Left ventricle myocardium inferior (tissue), 1 donor: ENCODE data around the gene DDIT3. TPM values are rescaled to one million over a fixed set of nuclear protein-coding genes. Genes with fewer than 3 reads are reported as not detected.
A peak's percentile ranks its signal among the peaks of the same experiment; 100 is the strongest.
"Not testable (repeated sequence)": the region's sequence is repeated elsewhere in the genome, so short reads cannot be mapped to it uniquely, and the experiment has no call there.

Experiments used
- DNase-seq: peaks from one replicate; pipeline ENCODE4 v3.0.0-alpha.2; 2020
- H3K27ac ChIP-seq: fragments of 200-600 bp; replicated peaks from 2 replicates; pipeline ENCODE4 v1.8.0; 2021
- H3K27me3 ChIP-seq: fragments of 200-600 bp; 2 replicates; pipeline ENCODE4 v1.8.0; 2021; ENCODE audit warnings: low read depth
- H3K36me3 ChIP-seq: fragments of 200-600 bp; 2 replicates; pipeline ENCODE4 v1.8.0; 2021
- H3K4me1 ChIP-seq: fragments of 200-600 bp; 2 replicates; pipeline ENCODE4 v1.8.0; 2021
- H3K4me3 ChIP-seq: fragments of 200-600 bp; 2 replicates; pipeline ENCODE4 v1.8.0; 2021; ENCODE audit warnings: mild to moderate bottlenecking, moderate library complexity
- H3K9me3 ChIP-seq: fragments of 200-600 bp; replicated peaks from 2 replicates; pipeline ENCODE4 v1.8.0; 2021
- intact Hi-C: fragments of 100-400 bp; cut with micrococcal nuclease; formaldehyde crosslinking; loops from one replicate; pipeline ENCODE4 v1.11.0; 2022
- long read RNA-seq: library from polyadenylated mRNA; unstranded; transcript quantifications from one replicate; pipeline ENCODE4 v2.0.0, GENCODE V29; 2021
- total RNA-seq: library from RNA; stranded (reverse); fragmentation: NEBNext Ultra II Directional; extraction: Animal tissue kit (Norgen Biotek cat#: 25700); gene quantifications from one replicate; pipeline ENCODE4 v1.2.1, GENCODE V29; 2021
- TF ChIP-seq, protein P1 (sequence below): fragments of 200-600 bp; IDR thresholded peaks from 2 replicates; pipeline ENCODE4 v1.8.0; 2021; ENCODE audit warnings: antibody characterized with exemption, mild to moderate bottlenecking, borderline replicate concordance
- donor health status: DM: no; HTN: yes; CAD: no; lungs with severe emphysema.

Gene DDIT3, protein sequence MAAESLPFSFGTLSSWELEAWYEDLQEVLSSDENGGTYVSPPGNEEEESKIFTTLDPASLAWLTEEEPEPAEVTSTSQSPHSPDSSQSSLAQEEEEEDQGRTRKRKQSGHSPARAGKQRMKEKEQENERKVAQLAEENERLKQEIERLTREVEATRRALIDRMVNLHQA
- total RNA-seq = 20.4 TPM
- long read RNA-seq, transcript DDIT3-201 (4 exons, 906 nt) = major isoform, 7 of 11 reads
- long read RNA-seq, partial matches to known transcripts = 1 of 11 reads
- long read RNA-seq, other reads (novel, unspliced or antisense) = 1 of 11 reads

DNA sequence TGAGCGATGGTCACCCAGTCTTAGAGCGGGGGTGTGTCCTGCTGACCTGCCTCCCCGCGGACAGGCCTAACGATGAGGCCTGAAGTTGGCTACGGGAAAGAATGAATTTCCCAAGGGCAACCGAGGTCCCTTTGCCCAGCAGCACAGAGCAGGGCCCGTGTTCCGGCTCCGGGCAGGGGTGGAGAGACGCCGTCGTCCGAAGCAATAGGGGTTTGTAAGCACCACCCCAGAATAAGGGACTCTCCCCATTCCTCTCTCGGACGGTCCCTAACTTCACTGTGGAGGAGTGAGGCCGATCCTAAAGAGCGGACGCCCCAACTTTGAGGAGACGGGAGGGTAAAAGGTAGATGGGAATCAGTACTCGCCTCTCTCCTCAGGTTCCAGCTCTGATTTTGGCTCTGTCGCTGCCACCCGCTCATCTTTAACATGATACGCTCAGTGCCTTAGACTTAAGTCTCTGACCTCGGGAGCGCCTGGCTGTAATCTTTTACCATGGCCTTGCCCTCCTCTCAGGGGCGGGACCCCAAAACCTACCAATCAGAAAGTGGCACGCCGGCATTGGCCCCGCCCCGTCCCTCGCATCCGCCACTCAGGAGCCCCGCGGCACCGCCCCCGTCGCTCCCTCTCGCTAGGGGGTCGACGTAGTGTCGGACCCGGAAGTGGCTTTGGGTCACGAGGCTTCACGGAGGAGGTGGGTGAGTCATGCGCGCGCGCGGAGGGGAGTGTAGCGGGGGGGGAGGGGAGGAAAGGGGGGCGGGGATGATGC is at the start of gene DDIT3:
TSS of gene DDIT3 (minus strand) at position 462 of the 766 bp plus-strand sequence. CDS start 3,108 bp downstream, outside the sequence.
- DNase-seq = peak; percentile 100
- Histone ChIP-seq H3K27ac (peak within 1 kb of the TSS; percentile 100), H3K4me1 (peaks cover 77% of the 10 kb centered on the region), H3K4me3 (peak within 1 kb of the TSS; percentile 93), H3K27me3 (no peaks in the 10 kb centered on the region), H3K9me3 (no peaks in the 10 kb centered on the region), H3K36me3 (peaks cover 40% of the 10 kb centered on the region)
- intact Hi-C loops = no loop called here
- TF ChIP-seq, protein P1, sequence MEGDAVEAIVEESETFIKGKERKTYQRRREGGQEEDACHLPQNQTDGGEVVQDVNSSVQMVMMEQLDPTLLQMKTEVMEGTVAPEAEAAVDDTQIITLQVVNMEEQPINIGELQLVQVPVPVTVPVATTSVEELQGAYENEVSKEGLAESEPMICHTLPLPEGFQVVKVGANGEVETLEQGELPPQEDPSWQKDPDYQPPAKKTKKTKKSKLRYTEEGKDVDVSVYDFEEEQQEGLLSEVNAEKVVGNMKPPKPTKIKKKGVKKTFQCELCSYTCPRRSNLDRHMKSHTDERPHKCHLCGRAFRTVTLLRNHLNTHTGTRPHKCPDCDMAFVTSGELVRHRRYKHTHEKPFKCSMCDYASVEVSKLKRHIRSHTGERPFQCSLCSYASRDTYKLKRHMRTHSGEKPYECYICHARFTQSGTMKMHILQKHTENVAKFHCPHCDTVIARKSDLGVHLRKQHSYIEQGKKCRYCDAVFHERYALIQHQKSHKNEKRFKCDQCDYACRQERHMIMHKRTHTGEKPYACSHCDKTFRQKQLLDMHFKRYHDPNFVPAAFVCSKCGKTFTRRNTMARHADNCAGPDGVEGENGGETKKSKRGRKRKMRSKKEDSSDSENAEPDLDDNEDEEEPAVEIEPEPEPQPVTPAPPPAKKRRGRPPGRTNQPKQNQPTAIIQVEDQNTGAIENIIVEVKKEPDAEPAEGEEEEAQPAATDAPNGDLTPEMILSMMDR = no peak

DNA sequence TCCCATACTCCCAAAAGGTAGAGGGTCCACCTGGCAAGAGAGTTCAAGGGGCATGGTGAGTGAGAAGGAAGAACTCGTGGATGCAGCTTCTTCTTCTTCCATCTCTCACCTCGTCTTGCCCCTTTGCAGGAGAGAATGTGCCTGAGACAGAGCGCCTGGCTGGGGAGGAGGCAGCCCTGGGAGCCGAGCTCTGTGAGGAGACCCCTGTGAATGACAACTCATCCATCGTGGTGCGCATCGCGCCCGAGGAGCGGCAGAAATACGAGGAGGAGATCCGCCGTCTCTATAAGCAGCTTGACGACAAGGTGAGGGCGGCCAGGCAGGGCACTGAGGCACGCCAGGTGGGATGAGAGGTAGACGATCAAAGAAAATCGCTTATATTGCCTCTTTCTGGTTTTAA is 49.5 kb upstream of the DDIT3 start:
- intact Hi-C loops = no loop called here
- TF ChIP-seq, protein P1 = no peak
- no peaks in the 10 kb centered on the region for H3K36me3 ChIP-seq
- no peak for DNase-seq
- H3K4me1 ChIP-seq = no peaks in the 10 kb centered on the region
- H3K27me3 ChIP-seq = peaks cover 83% of the 10 kb centered on the region
- H3K4me3 ChIP-seq = no peak overlapping the region
- H3K9me3 ChIP-seq = no peaks in the 10 kb centered on the region
- no peak overlapping the region for H3K27ac ChIP-seq

DNA sequence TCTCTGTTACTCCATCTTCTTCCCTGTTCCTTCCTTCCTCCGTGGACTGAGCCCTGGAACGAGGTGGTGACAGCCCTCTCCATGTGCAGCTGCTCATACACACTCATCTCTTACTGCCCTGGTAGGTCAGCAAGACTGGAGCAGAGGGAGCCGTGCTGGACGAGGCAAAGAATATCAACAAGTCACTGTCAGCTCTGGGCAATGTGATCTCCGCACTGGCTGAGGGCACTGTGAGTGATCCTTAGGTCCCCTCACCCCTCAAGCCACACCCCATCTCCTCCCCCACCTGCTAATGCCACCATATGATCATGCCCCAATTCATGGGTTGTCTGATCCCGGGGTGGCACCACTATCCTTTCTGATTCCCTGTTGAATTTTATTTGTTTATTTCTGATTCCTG is 48.5 kb upstream of the DDIT3 start:
- Histone ChIP-seq H3K27me3 (peaks cover 90% of the 10 kb centered on the region), H3K4me3 (no peak overlapping the region), H3K27ac (no peak overlapping the region), H3K9me3 (no peaks in the 10 kb centered on the region), H3K36me3 (no peaks in the 10 kb centered on the region), H3K4me1 (no peaks in the 10 kb centered on the region)
- intact Hi-C loops = no loop called here
- DNase-seq = no peak
- TF ChIP-seq, protein P1 = no peak

DNA sequence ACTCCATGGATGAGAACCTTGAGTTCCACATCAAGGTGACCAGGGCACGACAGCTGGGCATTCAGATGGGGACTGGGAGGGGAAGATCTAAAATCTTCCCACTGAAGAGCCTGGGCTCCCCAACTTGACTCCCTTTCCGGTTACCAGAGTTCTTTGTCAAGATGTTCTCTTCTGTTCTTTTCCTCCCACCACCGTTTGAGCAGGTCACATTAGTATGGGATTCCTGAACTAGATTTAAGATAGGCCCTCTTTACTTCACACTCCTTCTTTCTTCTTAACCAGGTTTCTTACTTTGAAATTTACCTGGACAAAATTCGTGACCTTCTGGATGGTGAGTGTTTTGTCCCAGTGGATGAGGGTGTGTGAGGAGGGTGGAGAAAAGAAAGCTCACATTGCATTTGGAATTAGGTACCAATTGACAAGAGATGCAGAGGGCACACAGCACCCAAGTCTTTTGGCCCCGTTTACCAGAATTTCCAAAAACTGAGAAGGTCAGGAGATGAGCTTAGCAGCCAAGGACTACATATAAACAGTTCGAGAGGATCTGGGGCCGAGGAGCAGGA is 43.9 kb upstream of the DDIT3 start:
- H3K27ac ChIP-seq = no peak overlapping the region
- H3K4me3 ChIP-seq = no peak overlapping the region
- intact Hi-C loops = no loop called here
- no peaks in the 10 kb centered on the region for H3K36me3 ChIP-seq
- TF ChIP-seq, protein P1 = no peak
- H3K27me3 ChIP-seq = peaks cover 80% of the 10 kb centered on the region
- no peak for DNase-seq
- no peaks in the 10 kb centered on the region for H3K9me3 ChIP-seq
- no peaks in the 10 kb centered on the region for H3K4me1 ChIP-seq

DNA sequence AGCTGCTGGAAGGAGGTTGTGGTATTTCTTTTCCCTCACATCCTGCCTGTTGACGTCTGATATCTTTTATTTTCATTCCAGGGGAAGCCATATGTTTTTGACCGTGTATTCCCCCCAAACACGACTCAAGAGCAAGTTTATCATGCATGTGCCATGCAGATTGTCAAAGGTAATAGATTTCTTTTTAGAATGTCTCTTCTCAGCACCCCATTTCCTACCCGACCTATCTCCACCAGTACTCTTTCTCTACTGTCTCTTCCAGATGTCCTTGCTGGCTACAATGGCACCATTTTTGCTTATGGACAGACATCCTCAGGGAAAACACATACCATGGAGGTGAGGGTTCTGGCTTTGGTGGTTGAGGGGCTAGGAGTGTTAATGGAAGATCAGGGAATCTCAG is 43.0 kb upstream of the DDIT3 start:
- TF ChIP-seq, protein P1 = no peak
- no peaks in the 10 kb centered on the region for H3K4me1 ChIP-seq
- no peak overlapping the region for H3K27ac ChIP-seq
- no peak for DNase-seq
- intact Hi-C loops = no loop called here
- H3K4me3 ChIP-seq = no peak overlapping the region
- no peaks in the 10 kb centered on the region for H3K9me3 ChIP-seq
- H3K36me3 ChIP-seq = no peaks in the 10 kb centered on the region
- H3K27me3 ChIP-seq = peaks cover 71% of the 10 kb centered on the region

DNA sequence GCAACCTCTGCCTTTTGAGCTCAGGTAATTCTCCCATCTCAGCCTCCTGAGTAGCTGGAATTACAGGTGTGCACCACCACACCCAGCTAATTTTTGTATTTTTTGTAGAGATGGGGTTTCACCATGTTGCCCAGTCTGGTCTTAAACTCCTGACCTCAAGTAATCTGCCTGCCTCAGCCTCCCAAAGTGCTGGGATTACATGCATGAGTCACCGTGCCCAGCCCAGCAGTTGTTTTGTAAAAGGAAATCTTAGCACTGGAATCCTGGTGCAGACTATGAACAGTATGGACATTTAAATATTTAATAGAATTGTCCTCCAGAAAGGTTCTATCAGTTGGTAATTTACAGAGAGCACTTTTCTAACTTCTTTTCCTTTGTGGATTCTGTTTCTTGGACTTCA is 40.8 kb upstream of the DDIT3 start:
- H3K36me3 ChIP-seq, H3K27ac ChIP-seq, H3K4me1 ChIP-seq, DNase-seq, intact Hi-C loops, H3K4me3 ChIP-seq, H3K9me3 ChIP-seq: not testable (repeated sequence)
- H3K27me3 ChIP-seq = peaks cover 50% of the 10 kb centered on the region
